ENCODE data around the gene SLC17A3. TPM values are rescaled to one million over a fixed set of nuclear protein-coding genes. Genes with fewer than 3 reads are reported as not detected.

The SLC17A3 gene
- total and polyA plus RNA-seq, 2 donors (not counting 3 experiments of a cell fraction or from before 2014, with no cell fraction given), result not detected

DNA sequence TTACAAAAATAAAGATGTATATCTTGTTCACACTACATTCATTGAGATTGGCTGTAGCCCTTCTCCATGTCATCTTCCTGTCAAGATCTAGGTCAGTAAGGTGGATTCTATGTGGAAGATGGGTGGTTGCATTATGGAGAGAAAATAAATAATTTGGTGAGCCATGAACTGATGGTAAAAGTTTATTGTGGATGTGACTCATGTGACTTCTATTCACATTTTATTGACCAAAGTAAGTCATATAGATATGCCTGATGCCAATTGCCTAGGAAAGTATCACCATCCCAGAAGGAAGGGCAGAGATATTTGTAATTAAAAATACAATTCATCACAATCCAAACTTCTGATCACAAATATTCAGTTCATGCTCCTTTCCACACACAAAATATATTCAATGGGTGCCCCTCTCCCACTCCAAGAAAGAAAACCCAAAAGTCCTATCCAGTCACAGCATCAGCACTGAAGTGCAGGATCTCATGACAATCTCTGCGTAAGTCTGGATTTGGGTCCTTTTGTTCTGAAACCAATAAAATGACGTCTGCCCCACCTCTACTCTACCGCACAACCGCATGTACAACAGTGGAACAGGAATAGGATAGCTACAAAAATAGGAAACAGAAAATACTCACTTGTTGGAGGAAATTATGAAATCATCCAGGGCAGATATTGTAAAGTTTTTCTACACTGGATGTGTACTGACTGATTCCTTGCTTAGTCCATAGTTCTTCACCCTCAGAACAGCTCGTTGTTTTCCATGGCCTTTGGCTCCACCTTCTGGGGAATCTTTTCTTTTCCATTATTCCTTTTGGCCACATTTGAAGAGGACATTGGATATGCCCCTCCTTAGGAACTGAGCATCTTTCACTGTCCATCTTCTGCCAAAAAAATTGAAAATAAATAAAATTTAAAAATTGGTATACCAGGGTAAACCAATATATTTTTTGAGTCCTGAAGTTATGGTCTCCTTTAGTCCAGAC is 16.1 kb upstream of the SLC17A3 start:
- CTCF ChIA-PET, result interaction anchor here (0.6 to 4.7 kb wide), 17 partner anchors 8 to 666 kb away, joined by 3 to 83 read pairs (median 4); no protein-coding TSS in a partner anchor
- H3K27me3 ChIP-seq (ENCODE audit: control insufficient read depth in 2 of 2, insufficient read depth in 2 of 2, low read length in 2 of 2), result peaks cover 0 to 1% of the 10 kb centered on the region in 2 experiments
- no peak overlapping the region for H3K9ac ChIP-seq (replicated peaks; ENCODE audit: extremely low read depth, insufficient read depth, low read length)
- intact Hi-C loops (cut with micrococcal nuclease) (loop anchor here (1.0 to 5.0 kb wide), 5 partner anchors 102 to 667 kb away; no protein-coding TSS in a partner anchor), dilution Hi-C loops (cut with MboI; ENCODE audit: extremely low pct_ligation_motif_present, low sequenced_read_pairs) (no loop called here)
- H3K9me1 ChIP-seq (replicated peaks; ENCODE audit: control insufficient read depth, extremely low read depth, insufficient read depth, low read length), result no peaks in the 10 kb centered on the region
- no TSS peak for BruUV-seq (replicated peaks)
- H3K79me2 ChIP-seq (ENCODE audit: control insufficient read depth, insufficient read depth, low read length), result no peaks in the 10 kb centered on the region
- H3K9me3 ChIP-seq (replicated peaks; ENCODE audit: control insufficient read depth, insufficient read depth, low read length), result no peaks in the 10 kb centered on the region
- H3K36me3 ChIP-seq (ENCODE audit: control insufficient read depth in 2 of 2, extremely low read depth in 1 of 2, insufficient read depth in 2 of 2, low read length in 2 of 2), result no peaks in the 10 kb centered on the region
- DNase-seq (ENCODE audit: low read depth, low spot score), result peak; percentile 73
- H3K27ac ChIP-seq (ENCODE audit: insufficient read depth, low read depth, low read length), result no peak overlapping the region
- no peaks in the 10 kb centered on the region for H3K4me1 ChIP-seq (ENCODE audit: control insufficient read depth, extremely low read depth, insufficient read depth, low read length)
- POLR2A ChIA-PET, result no interaction called here
- TF ChIP-seq JUN (IDR thresholded peaks at IDR 0.05; ENCODE audit: borderline replicate concordance, insufficient read depth, insufficient read length, low read depth), result no peak
- no peak for TF ChIP-seq MAX (IDR thresholded peaks at IDR 0.05; ENCODE audit: insufficient read depth, insufficient read length)
- TF ChIP-seq, protein P1, sequence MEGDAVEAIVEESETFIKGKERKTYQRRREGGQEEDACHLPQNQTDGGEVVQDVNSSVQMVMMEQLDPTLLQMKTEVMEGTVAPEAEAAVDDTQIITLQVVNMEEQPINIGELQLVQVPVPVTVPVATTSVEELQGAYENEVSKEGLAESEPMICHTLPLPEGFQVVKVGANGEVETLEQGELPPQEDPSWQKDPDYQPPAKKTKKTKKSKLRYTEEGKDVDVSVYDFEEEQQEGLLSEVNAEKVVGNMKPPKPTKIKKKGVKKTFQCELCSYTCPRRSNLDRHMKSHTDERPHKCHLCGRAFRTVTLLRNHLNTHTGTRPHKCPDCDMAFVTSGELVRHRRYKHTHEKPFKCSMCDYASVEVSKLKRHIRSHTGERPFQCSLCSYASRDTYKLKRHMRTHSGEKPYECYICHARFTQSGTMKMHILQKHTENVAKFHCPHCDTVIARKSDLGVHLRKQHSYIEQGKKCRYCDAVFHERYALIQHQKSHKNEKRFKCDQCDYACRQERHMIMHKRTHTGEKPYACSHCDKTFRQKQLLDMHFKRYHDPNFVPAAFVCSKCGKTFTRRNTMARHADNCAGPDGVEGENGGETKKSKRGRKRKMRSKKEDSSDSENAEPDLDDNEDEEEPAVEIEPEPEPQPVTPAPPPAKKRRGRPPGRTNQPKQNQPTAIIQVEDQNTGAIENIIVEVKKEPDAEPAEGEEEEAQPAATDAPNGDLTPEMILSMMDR (IDR thresholded peaks at IDR 0.05; ENCODE audit: extremely low read depth in 1 of 2, insufficient read depth in 1 of 2, low read depth in 1 of 2, low read length in 2 of 2), result peak; percentile 16 to 17
- no peak for TF ChIP-seq POLR2AphosphoS5 (IDR thresholded peaks at IDR 0.05; ENCODE audit: insufficient read depth, low read depth, low read length)
- no peaks in the 10 kb centered on the region for H4K20me1 ChIP-seq (replicated peaks; ENCODE audit: control insufficient read depth, extremely low read depth, insufficient read depth, low read length)
- no peak overlapping the region for H2AFZ ChIP-seq (ENCODE audit: low read depth, low read length)
- H3K4me3 ChIP-seq (replicated peaks in 1 of 3; ENCODE audit: insufficient read depth in 1 of 3, low read depth in 1 of 3, low read length in 3 of 3), result no peak overlapping the region
- H3K4me2 ChIP-seq (ENCODE audit: insufficient read depth, low read length), result no peak overlapping the region
- no peak for FAIRE-seq
